Measurements from ENCODE around the gene SS18L1.
"Not testable (repeated sequence)": the region's sequence is repeated elsewhere in the genome, so short reads cannot be mapped to it uniquely, and the experiment has no call there.

SS18L1 gene

DNA sequence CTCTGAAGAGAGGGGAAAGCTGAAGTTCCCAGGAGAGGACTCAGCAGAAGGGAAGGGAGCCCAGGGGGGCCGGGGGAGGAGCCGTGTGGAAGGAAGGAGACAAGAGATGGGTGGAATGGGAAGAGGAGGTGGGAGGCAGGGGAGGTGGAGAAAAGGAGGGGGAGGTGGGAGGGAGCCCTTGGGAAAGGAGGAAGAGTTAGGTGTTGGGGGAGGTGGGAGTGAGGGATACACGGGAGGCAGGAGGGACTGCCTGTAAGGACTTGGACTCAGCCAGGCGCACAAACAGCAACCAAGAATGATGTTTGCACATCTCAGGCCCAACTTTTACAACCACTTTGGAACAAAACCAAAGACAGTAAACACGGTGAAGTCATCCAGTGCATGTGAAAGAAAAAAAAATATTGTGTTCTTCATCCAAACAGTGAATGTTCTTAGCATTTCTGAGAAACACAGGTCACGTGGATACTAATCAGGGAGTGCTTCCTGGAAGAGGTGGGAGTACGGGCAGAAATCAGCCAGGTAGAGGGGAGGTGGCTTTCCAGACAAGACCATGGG lies 38.7 kb upstream of the SS18L1 start:
- no peak overlapping the region for H3K4me3 ChIP-seq (ENCODE audit: low read length)
- TF ChIP-seq, protein P1, sequence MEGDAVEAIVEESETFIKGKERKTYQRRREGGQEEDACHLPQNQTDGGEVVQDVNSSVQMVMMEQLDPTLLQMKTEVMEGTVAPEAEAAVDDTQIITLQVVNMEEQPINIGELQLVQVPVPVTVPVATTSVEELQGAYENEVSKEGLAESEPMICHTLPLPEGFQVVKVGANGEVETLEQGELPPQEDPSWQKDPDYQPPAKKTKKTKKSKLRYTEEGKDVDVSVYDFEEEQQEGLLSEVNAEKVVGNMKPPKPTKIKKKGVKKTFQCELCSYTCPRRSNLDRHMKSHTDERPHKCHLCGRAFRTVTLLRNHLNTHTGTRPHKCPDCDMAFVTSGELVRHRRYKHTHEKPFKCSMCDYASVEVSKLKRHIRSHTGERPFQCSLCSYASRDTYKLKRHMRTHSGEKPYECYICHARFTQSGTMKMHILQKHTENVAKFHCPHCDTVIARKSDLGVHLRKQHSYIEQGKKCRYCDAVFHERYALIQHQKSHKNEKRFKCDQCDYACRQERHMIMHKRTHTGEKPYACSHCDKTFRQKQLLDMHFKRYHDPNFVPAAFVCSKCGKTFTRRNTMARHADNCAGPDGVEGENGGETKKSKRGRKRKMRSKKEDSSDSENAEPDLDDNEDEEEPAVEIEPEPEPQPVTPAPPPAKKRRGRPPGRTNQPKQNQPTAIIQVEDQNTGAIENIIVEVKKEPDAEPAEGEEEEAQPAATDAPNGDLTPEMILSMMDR (conservative IDR thresholded peaks at IDR 0.05; ENCODE audit: low read length): no peak
- peak; percentile 39 for DNase-seq (ENCODE audit: low read depth)

DNA sequence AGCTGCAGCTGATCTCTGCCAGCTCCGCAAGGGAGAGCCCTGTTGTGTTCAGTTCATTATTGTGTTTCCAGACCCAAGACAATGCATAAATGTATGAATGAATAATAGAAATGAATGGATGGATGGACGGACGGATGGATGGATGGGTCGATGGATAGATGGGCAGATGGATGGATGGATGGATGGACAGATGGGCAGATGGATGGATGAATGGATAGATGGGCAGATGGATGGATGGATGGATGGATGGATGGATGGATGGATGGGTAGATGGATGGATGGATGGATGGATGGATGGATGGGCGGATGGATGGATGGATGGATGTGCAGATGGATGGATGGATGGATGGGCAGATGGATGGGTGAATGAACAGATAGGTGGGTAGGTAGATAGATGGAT lies 38.0 kb upstream of the SS18L1 start:
- TF ChIP-seq, protein P1 (conservative IDR thresholded peaks at IDR 0.05; ENCODE audit: low read length): no peak
- no peak overlapping the region for H3K4me3 ChIP-seq (ENCODE audit: low read length)
- no peak for DNase-seq (ENCODE audit: low read depth)

DNA sequence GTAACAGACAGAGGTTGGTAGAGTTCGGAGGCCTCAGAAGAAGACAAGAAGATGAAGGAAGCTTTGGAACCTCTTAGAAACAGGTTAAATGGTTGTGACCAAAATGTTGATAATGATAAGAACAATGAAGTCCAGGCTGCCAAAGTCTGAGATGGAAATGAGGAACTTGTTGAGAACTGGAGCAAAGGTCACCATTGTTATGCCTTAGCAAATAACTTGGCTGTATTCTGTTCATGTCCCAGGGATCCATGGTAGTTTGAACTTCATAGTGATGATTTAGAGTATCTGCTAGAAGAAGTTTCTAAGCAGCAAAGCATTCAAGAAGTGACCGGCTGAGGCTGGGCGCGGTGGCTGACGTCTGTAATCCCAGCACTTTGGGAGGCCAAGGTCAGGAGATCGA lies 32.4 kb upstream of the SS18L1 start:
- no peak overlapping the region for H3K4me3 ChIP-seq (ENCODE audit: low read length)
- DNase-seq (ENCODE audit: low read depth): no peak
- TF ChIP-seq, protein P1 (conservative IDR thresholded peaks at IDR 0.05; ENCODE audit: low read length): no peak

DNA sequence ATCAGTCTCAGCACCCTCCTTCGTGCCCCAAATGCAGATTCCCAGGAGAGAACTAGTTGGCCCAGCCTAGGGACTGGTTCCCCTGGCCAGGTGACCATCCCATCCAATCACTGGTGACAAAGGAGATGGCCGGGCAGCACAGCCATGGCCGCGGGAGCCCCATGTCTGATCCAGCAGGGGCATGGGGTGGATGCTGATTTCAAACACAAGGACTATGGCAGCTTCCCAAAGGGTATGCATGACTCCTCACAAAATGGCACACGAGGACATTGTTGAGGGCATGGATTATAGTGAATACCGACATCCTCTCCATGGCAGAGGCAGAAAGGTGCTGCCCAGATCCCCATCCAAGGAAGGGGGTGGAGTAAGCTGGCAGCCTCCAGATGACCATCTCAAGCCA lies 31.2 kb upstream of the SS18L1 start:
- no peak overlapping the region for H3K4me3 ChIP-seq (ENCODE audit: low read length)
- TF ChIP-seq, protein P1 (conservative IDR thresholded peaks at IDR 0.05; ENCODE audit: low read length): no peak
- no peak for DNase-seq (ENCODE audit: low read depth)

DNA sequence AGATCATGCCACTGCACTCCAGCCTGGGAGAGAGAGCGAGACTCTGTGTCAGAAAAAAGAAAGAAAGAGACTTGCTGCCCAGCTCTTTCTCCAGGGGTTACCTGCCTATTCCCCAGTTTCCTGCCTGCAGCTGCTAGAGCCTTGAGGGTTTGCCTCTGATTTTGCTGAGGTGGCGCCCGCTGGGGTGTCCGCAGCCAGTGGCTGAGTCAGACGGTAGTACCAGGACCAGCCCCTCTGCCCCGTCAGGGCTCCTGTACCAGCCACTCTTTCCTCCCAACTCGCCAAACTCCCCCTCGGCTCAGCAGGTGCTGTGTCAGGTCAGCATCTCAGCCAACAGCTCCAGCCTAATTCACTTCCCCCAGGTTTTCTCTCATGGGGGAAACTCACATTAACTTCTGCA lies 28.7 kb upstream of the SS18L1 start:
- DNase-seq (ENCODE audit: low read depth): no peak
- TF ChIP-seq, protein P1 (conservative IDR thresholded peaks at IDR 0.05; ENCODE audit: low read length): no peak
- H3K4me3 ChIP-seq (ENCODE audit: low read length): no peak overlapping the region

DNA sequence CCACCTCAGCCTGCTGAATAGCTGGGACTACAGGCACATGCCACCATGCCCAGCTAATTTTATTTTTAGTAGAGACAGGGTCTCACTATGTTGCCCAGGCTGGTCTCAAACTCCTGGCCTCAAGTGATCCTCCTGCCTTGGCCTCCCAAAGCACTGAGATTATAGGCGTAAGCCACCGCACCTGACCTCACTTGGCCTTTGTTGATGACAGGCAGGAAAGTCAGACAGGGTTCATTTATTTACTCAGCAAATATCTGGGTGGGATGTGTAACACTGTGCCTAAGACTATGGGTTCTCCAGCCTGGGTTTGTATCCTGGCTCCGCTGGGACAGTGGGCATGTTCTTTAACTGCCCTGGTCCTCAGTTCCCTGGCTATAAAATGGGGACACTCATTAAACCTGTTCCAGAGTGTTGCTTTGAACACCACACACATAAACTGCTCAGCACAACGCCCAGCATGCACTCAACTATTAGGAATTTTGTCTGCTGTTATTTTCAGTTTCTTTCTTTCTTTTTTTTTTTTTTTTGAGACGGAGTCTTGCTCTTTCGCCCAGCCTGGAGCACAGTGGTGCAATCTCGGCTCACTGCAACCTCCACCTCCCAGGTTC lies 27.7 kb upstream of the SS18L1 start:
- DNase-seq (ENCODE audit: low read depth); H3K4me3 ChIP-seq (ENCODE audit: low read length): not testable (repeated sequence)

DNA sequence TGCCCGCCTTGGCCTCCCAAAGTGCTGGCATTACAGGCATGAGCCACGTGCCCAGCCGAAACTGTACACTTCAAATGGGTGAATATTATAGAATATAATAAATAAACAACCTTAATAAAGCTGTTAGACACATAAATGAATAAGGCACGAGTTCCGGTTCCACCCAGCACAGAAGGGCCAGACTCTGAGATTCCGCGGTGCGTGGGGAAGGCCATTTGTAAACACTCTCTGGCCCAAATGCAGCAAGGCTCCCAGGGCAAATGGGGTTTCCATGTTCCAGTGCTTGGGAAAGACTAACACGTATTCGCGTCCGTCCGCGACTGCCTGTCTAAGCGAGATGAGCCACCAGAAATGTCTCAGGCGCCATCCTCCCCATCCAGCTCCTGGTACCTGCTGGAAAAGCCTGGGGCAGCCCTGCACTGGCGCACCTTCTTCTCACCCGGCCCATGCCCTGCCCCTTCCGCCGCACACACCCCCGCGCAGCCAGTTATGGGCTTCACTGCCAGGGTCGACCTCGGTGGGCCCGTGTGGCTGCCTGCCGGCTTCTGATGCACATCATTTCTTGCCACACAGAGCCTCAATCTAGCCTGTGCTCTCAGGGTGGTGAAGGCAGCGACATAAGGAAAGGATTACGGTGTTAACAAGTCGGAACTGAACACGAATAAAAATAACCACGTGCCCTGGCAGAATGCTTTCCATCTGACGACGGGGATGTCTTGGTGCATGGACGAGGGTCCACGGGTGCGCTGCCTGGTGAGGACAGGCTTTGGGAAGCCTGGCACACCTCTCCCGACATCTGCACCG lies 26.8 kb upstream of the SS18L1 start:
- no peak for DNase-seq (ENCODE audit: low read depth)
- TF ChIP-seq, protein P1 (conservative IDR thresholded peaks at IDR 0.05; ENCODE audit: low read length): no peak
- no peak overlapping the region for H3K4me3 ChIP-seq (ENCODE audit: low read length)
